Measurements from ENCODE around the gene SRGAP2B. TPM values are rescaled to one million over a fixed set of nuclear protein-coding genes. Genes with fewer than 3 reads are reported as not detected.
"Not testable (repeated sequence)": the region's sequence is repeated elsewhere in the genome, so short reads cannot be mapped to it uniquely, and the experiment has no call there.

Gene SRGAP2B
- polyA plus RNA-seq, 1 donor: 32.2 TPM

- not testable (repeated sequence) for DNase-seq (ENCODE audit: low read depth)
Observed at GRCh38 chr1:144900841-144901240, 194.3 kb downstream of the SRGAP2B start.

GRCh38 chr1:144894454-144895201 lies 200.5 kb downstream of the SRGAP2B start:
- DNase-seq (ENCODE audit: low read depth): not testable (repeated sequence)

- DNase-seq (ENCODE audit: low read depth): not testable (repeated sequence)
Observed at GRCh38 chr1:144893710-144894438, 201.3 kb downstream of the SRGAP2B start.

GRCh38 chr1:144893062-144893461 lies 202.1 kb downstream of the SRGAP2B start:
- not testable (repeated sequence) for DNase-seq (ENCODE audit: low read depth)

GRCh38 chr1:144889450-144890115 lies 205.5 kb downstream of the SRGAP2B start:
- DNase-seq (ENCODE audit: low read depth): not testable (repeated sequence)

GRCh38 chr1:144883022-144883421 lies 212.1 kb downstream of the SRGAP2B start:
- DNase-seq (ENCODE audit: low read depth): not testable (repeated sequence)

GRCh38 chr1:144882343-144882742 lies 212.8 kb downstream of the SRGAP2B start:
- DNase-seq (ENCODE audit: low read depth): not testable (repeated sequence)

- DNase-seq (ENCODE audit: low read depth): not testable (repeated sequence)
Observed at GRCh38 chr1:144858607-144859006, 236.5 kb downstream of the SRGAP2B start.

Other genes with a start within 250 kb of the SRGAP2B start
- 1.8 TPM for gene FAM72D, start 646 bp upstream of the SRGAP2B start, polyA plus RNA-seq (ENCODE audit: insufficient read length)
- gene PPIAL4D, start 146.8 kb upstream of the SRGAP2B start, polyA plus RNA-seq (ENCODE audit: insufficient read length): not detected